IPS-NIHi7 (cell line): Measurements from ENCODE around the gene BATF.
A peak's percentile ranks its signal among the peaks of the same experiment; 100 is the strongest.
"Not testable (repeated sequence)": the region's sequence is repeated elsewhere in the genome, so short reads cannot be mapped to it uniquely, and the experiment has no call there.

ENCODE experiments used
- DNase-seq: peaks from one replicate; pipeline ENCODE4 v3.0.0; 2012; ENCODE audit warnings: mixed read lengths; ENCODE audit errors: extremely low spot score

The BATF gene, protein sequence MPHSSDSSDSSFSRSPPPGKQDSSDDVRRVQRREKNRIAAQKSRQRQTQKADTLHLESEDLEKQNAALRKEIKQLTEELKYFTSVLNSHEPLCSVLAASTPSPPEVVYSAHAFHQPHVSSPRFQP

GRCh38 chr14:75522224-75522982, at the start of gene BATF:
TSS of gene BATF (plus strand) at chr14:75522469. CDS start at chr14:75522683, 214 bp downstream.
- no peak for DNase-seq

- not testable (repeated sequence) for DNase-seq
These were observed 48.1 kb upstream of the BATF start for GRCh38 chr14:75474127-75474526.

- no peak for DNase-seq
These were observed 45.8 kb upstream of the BATF start for GRCh38 chr14:75476274-75476995.

DNA sequence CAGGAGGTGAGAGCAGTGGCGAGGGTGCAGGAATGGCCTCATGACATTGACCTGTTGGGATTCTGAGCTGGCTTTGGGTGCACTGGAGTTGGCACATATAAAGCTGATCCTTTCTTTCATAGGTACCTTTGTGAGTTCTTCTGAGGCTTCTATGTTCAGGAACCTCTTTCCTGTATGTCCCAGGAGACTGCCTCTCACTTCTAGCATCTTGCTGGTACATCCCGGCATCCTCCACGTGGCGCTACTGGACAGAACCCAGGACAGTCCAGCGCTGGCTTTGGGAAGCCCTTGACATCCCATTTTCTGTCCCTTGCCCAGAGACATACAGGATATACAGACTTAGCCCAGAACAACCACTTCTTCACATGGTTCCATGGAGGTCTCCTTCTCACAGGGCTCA, 44.4 kb upstream of the BATF start:
- DNase-seq, result no peak

GRCh38 chr14:75479770-75480600, 42.3 kb upstream of the BATF start:
- DNase-seq, result peak; percentile 58

DNA sequence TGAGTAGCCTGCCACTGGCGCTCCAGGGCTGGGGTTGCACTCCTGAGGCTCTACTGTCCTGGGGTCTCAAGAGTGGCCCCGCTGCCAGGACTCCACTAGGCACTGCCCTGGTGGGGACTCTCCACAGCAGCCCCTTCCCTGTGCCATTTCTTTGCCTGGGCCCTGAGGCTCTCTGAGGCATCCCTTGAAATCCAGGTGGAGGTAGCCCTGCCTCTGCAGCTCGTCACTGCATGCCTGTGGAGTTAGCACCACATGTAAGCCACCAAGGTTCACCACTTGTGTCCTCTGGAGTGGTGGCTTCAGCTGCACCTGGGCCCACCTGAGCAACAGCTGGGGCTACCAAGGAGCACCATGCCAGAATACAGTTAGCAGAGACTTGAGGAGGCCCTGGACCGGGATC, 39.9 kb upstream of the BATF start:
- DNase-seq, result no peak

- no peak for DNase-seq
These were observed 37.4 kb upstream of the BATF start for GRCh38 chr14:75484711-75485429.

GRCh38 chr14:75486318-75486717, 36.0 kb upstream of the BATF start:
- DNase-seq, result no peak

DNA sequence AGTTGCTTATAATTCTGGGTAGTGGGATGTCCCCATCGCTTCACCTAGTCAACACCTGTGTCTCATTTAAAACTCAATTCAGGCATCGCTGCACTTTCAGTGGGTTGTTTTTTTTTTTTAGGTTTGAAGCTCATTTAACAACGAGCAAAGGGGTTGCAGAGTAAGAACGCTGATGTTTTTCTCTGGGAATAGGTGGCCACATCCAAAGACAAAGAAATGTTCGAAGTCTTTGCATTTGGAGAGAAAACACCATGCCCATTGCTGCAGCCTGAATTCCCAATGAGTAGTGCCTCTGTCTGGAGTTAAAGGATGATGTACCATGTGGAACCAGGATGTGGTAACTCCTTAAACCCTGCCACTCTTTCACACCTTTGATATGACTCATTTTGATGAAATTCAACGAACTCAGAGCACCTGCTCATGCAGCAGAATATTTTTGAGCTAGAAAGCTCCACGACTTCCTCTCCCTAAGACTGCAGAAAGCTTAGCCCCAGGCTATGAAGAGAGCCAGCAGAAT, 35.1 kb upstream of the BATF start:
- no peak for DNase-seq

DNA sequence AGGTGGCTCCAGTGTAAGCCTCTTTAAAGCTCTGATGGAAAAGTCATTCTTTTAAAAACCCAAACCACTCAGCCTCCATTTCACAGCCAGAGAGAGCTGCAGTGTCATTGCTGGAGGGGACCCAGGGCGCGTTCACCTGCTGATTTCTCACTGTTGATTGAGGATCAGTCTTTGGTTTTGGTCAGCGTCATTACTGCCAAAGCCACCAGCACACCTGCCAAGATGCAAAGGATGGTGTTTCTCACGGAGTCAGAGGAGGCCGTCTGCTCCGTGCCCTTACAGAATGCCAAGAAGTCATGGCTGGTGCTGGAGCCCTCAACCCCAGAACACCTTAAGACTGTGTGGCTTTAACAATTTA, 32.8 kb upstream of the BATF start:
- DNase-seq, result no peak

GRCh38 chr14:75491376-75491978, 30.8 kb upstream of the BATF start:
- no peak for DNase-seq

DNA sequence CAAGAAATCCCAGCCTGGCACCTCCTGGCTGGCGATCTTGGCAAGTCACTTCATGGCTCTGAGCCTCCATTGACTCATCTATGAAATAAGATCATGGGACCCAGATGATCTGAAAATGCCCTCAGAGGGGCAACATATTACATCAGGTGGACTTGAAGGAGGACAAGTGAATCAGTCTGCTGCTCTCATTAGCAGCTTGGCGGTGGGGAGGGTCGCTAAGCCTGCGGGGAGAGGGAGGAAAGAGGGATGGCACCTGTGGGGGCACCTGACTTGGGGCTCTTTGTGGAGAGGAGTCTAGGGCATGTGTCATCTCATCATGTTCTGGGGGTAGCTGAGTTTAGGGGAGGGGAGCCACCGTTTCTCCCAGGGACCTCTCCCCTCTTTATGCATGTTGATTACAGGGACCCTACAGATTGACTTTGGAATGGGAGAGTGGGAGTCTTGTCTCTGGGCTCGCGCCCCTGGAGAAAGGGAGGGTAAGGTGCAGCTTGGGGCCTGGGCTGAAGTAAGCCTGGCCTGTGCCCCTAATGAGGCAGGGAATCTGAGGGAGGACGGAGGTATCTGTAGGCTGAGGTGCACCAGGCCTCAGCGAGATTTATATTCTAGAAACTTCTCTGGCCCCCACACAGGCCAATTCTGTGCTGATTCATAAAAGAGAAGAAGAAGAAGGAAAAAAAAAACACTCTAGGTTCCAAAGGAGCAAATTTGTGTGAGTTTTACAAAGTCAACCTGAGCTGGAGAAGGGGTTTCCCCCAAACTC, 29.3 kb upstream of the BATF start:
- DNase-seq, result no peak

DNA sequence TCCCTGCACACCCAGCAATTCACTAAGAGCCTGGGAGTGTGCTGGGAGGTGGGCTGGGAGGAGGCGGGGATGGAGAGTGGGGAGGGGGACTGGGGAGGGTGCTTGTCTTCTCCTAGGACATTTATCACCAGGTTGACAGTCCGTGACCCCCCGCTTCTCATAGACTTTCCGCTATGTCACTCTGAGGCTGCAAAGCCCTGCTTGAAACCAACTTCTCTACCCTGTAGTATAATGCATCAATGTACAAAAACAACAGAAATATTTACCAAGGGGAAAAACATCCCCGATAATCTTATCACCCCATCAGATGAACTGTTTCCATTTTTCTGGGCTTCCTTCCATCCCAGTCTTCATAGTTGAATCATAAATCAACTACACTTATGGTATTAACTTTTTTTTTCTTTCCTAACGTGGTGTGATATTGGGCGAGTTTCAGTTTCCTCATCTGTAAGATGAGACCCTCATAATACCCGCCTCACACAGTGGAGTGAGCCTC, 28.6 kb upstream of the BATF start:
- no peak for DNase-seq

DNA sequence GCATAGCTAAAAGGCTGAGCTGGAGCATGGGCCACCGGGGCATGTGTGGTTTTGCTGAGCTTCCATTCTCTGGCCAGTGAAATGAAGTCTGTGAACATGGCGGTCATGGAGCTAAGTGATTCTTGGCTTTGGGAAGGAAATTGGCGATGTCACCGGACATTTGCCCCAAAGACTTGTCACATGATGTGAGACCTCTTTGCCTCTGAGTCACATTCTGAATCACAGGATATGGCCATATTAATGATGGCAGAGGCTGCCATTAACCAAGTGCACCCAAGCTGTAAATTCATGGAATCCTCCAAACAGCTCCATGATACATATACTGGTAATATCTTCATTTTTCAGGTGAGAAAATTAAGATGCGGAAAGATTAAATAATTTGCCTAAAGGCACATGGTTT, 27.4 kb upstream of the BATF start:
- no peak for DNase-seq

DNA sequence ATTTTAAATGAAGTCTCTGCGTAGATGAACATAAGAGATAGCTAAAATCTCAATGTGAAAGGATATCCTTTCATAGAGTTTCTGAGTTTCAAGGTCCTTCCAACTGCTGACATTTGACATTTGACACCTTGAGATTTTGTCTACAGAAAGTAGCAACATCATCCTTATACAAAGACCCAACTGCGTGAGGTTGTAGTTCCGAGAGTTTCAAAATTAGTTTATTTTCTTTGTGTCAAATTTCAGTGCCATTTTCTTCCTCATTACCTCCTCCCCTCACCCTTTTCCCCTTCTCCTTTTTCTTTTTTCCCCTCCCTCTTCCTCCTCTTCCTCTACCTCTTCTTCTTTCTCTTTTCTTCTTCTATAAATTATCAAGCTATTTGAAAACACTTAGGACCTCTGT, 26.9 kb upstream of the BATF start:
- no peak for DNase-seq

GRCh38 chr14:75495882-75496281, 26.4 kb upstream of the BATF start:
- DNase-seq, result no peak

GRCh38 chr14:75496755-75497154, 25.5 kb upstream of the BATF start:
- no peak for DNase-seq

DNA sequence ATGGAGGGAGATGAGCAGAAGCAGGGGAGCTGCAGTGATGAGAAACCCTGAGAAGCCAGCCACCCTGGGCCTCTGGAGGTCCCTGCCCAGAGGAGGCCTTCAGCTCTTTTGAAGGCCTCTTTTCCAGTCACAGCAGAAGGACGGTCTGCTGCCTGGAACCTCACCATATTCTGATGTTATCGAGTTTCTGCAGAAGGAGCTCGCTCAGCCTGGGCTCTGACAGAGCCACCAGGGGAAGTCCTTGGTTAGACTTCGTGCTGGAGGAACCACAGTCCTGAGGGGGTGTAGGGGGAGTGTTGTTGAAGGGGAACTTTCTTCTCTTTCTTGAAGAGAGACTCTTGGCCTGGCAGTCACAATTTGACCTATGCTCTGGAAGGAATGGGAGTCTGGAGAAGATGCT, 25.1 kb upstream of the BATF start:
- no peak for DNase-seq

GRCh38 chr14:75497701-75498100, 24.6 kb upstream of the BATF start:
- no peak for DNase-seq
